CD14-positive monocyte (primary cell): ENCODE data around the gene TRIM38. TPM values are rescaled to one million over a fixed set of nuclear protein-coding genes. Genes with fewer than 3 reads are reported as not detected.
A peak's percentile ranks its signal among the peaks of the same experiment; 100 is the strongest.
"Not testable (repeated sequence)": the region's sequence is repeated elsewhere in the genome, so short reads cannot be mapped to it uniquely, and the experiment has no call there.

Source experiments
- DNase-seq, 3 donors: peaks; one replicate each; pipeline ENCODE4 v3.0.0-alpha.2; 2011 to 2022
- H2AFZ ChIP-seq: 2 replicates; pipeline ENCODE4 v1.6.0; 2012; ENCODE audit warnings: mild to moderate bottlenecking, low read depth, low read length, inconsistent platforms; ENCODE audit not compliant: insufficient read depth, poor library complexity, severe bottlenecking
- H3K27ac ChIP-seq, 2 donors: 1 replicate in 1 of 2; 2 replicates in 1 of 2; pipeline ENCODE4 v1.5.1; 2012 to 2013; ENCODE audit warnings: low read length in 2 of 2, control low read depth in 1 of 2, inconsistent platforms in 1 of 2, low read depth in 1 of 2, mild to moderate bottlenecking in 1 of 2
- H3K27me3 ChIP-seq, 2 donors: one replicate each; pipeline versions ENCODE4 v1.6.0 to v1.6.1; 2011 to 2013; ENCODE audit warnings: low read length in 2 of 2; ENCODE audit not compliant: control insufficient read depth in 2 of 2, insufficient read depth in 2 of 2
- H3K36me3 ChIP-seq, 2 donors: replicated peaks in 1 of 2; 1 replicate in 1 of 2; 2 replicates in 1 of 2; pipeline versions ENCODE4 v1.5.1 to v1.6.1; 2012 to 2013; ENCODE audit warnings: low read length in 2 of 2, control low read depth in 1 of 2, inconsistent platforms in 1 of 2, mild to moderate bottlenecking in 1 of 2; ENCODE audit not compliant: insufficient read depth in 2 of 2, control insufficient read depth in 1 of 2
- H3K4me1 ChIP-seq, 2 donors: 1 replicate in 1 of 2; 2 replicates in 1 of 2; pipeline versions ENCODE4 v1.5.1 to v1.6.1; 2012 to 2013; ENCODE audit warnings: low read length in 2 of 2, control low read depth in 1 of 2, inconsistent platforms in 1 of 2, mild to moderate bottlenecking in 1 of 2, moderate library complexity in 1 of 2; ENCODE audit not compliant: insufficient read depth in 2 of 2, control insufficient read depth in 1 of 2
- H3K4me2 ChIP-seq: replicated peaks from 2 replicates; pipeline ENCODE3; 2012; ENCODE audit warnings: low read length, moderate library complexity, mild to moderate bottlenecking; ENCODE audit not compliant: poor library complexity, severe bottlenecking; ENCODE audit errors: extremely low read depth
- H3K4me3 ChIP-seq, 3 experiments: fragments of 200-600 bp in 1 of 3; sonication (generic) in 1 of 3; replicated peaks in 1 of 3; 1 replicate in 2 of 3; 2 replicates in 1 of 3; pipeline ENCODE4 v1.5.1; 2011 to 2013; ENCODE audit warnings: low read length in 3 of 3, mild to moderate bottlenecking in 3 of 3, control low read depth in 2 of 3, low read depth in 2 of 3, inconsistent platforms in 1 of 3, moderate library complexity in 1 of 3
- H3K79me2 ChIP-seq: 2 replicates; pipeline ENCODE4 v1.6.0; 2012; ENCODE audit warnings: mild to moderate bottlenecking, control low read depth, inconsistent platforms, low read length, moderate library complexity; ENCODE audit not compliant: insufficient read depth
- H3K9ac ChIP-seq: 2 replicates; pipeline ENCODE4 v1.6.0; 2017; ENCODE audit warnings: low read length, mild to moderate bottlenecking; ENCODE audit not compliant: insufficient read depth, poor library complexity, severe bottlenecking
- H3K9me3 ChIP-seq, 2 donors: replicated peaks in 1 of 2; 1 replicate in 1 of 2; 2 replicates in 1 of 2; pipeline versions ENCODE4 v1.5.1 to v1.6.1; 2012 to 2013; ENCODE audit warnings: low read length in 2 of 2, control low read depth in 1 of 2; ENCODE audit not compliant: control insufficient read depth in 1 of 2, insufficient read depth in 1 of 2
- H4K20me1 ChIP-seq: 2 replicates; pipeline ENCODE4 v1.6.0; 2012; ENCODE audit warnings: mild to moderate bottlenecking, low read length, control low read depth, moderate library complexity; ENCODE audit not compliant: insufficient read depth
- H3K27ac Mint-ChIP-seq, 7 donors: one replicate each; pipeline ENCODE4 v1.8.0; 2020; ENCODE audit warnings: mild to moderate bottlenecking in 7 of 7, mixed read lengths in 7 of 7, moderate library complexity in 6 of 7, inconsistent platforms in 2 of 7
- H3K27me3 Mint-ChIP-seq, 3 donors: one replicate each; pipeline ENCODE4 v1.8.0; 2021 to 2022; ENCODE audit warnings: low read depth in 3 of 3, mild to moderate bottlenecking in 3 of 3, mixed read lengths in 3 of 3, moderate library complexity in 3 of 3, inconsistent platforms in 1 of 3
- H3K36me3 Mint-ChIP-seq, 2 donors: one replicate each; pipeline ENCODE4 v1.8.0; 2020; ENCODE audit warnings: mixed read lengths in 2 of 2, inconsistent platforms in 1 of 2, mild to moderate bottlenecking in 1 of 2
- H3K4me1 Mint-ChIP-seq: one replicate; pipeline ENCODE4 v1.8.0; 2020; ENCODE audit warnings: mild to moderate bottlenecking, mixed read lengths
- H3K4me3 Mint-ChIP-seq, 2 donors: one replicate each; pipeline ENCODE4 v1.8.0; 2020; ENCODE audit warnings: mild to moderate bottlenecking in 2 of 2, mixed read lengths in 2 of 2, moderate library complexity in 1 of 2
- H3K9me3 Mint-ChIP-seq, 7 donors: one replicate each; pipeline ENCODE4 v1.8.0; 2020 to 2022; ENCODE audit warnings: mixed read lengths in 7 of 7, mild to moderate bottlenecking in 6 of 7, moderate library complexity in 6 of 7, inconsistent platforms in 2 of 7
- WGBS: methylation state at CpG from one replicate; pipeline ENCODE4 v1.1.5; 2013; ENCODE audit warnings: missing lambda C conversion rate; ENCODE audit not compliant: insufficient coverage; 5-methylcytosine and 5-hydroxymethylcytosine counted together
- intact Hi-C, 2 donors: fragments of 100-400 bp; cut with micrococcal nuclease; formaldehyde crosslinking; loops; one replicate each; pipeline versions ENCODE4 v1.15.0 to v1.15.1; 2023
- polyA plus RNA-seq, 3 donors: library from polyadenylated mRNA; depleted of rRNA in 1 of 3; unstranded in 2 of 3; stranded (reverse) in 1 of 3; fragments of 300-500 nt in 2 of 3; fragments of >200 nt in 1 of 3; fragmentation: Illumina TruSeq in 2 of 3; gene quantifications; 1 replicate in 2 of 3; 2 replicates in 1 of 3; pipeline ENCODE4 v1.2.3, GENCODE V29; 2012 to 2021
- TF ChIP-seq, protein P1 (sequence below): fragments of 200-600 bp; IDR thresholded peaks from one replicate; pipeline ENCODE4 v1.8.0; 2022; ENCODE audit warnings: antibody characterized with exemption, mild to moderate bottlenecking

The TRIM38 gene
- polyA plus RNA-seq, 3 donors = 4.1 to 23.2 (median 8.0) TPM

DNA sequence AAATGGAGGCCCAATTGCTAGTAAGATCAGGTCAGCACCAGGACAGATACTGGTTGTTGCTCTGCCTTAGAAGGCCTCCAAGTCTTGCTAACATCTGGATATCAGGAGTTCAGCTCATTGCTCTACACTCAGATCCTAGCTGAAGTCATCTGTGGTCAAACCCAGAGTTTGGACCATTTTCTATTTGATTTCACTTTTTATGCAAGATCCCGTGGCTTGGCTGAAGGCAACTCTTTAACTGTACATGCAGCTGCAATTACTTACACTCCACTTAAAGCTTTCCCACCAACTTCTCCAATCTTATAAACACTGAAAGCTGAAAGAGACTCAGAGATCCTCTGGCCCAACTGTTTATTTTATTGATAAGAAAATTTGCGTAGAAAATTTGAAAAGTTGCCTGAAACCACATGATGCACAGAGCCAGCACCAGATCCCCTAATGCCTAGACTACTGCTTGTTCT lies 34.8 kb upstream of the TRIM38 start:
- TF ChIP-seq, protein P1, sequence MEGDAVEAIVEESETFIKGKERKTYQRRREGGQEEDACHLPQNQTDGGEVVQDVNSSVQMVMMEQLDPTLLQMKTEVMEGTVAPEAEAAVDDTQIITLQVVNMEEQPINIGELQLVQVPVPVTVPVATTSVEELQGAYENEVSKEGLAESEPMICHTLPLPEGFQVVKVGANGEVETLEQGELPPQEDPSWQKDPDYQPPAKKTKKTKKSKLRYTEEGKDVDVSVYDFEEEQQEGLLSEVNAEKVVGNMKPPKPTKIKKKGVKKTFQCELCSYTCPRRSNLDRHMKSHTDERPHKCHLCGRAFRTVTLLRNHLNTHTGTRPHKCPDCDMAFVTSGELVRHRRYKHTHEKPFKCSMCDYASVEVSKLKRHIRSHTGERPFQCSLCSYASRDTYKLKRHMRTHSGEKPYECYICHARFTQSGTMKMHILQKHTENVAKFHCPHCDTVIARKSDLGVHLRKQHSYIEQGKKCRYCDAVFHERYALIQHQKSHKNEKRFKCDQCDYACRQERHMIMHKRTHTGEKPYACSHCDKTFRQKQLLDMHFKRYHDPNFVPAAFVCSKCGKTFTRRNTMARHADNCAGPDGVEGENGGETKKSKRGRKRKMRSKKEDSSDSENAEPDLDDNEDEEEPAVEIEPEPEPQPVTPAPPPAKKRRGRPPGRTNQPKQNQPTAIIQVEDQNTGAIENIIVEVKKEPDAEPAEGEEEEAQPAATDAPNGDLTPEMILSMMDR = no peak
- Histone ChIP-seq H3K79me2 (no peaks in the 10 kb centered on the region), H4K20me1 (no peaks in the 10 kb centered on the region), H3K4me3 (no peak overlapping the region), H3K4me2 (no peak overlapping the region), H3K27me3 (no peaks in the 10 kb centered on the region), H3K4me1 (peaks cover 5 to 9% of the 10 kb centered on the region in 2 donors), H3K9me3 (no peaks in the 10 kb centered on the region), H3K36me3 (no peaks in the 10 kb centered on the region), H3K9ac (no peak overlapping the region), H2AFZ (no peak overlapping the region), H3K27ac (no peak overlapping the region)
- Mint-ChIP-seq H3K4me3 (no peak overlapping the region), H3K9me3 (no peaks in the 10 kb centered on the region), H3K36me3 (no peaks in the 10 kb centered on the region), H3K4me1 (peaks cover 15% of the 10 kb centered on the region), H3K27me3 (peaks cover 0 to 3% (median 0%) of the 10 kb centered on the region in 3 donors), H3K27ac (no peak overlapping the region)
- WGBS = 10% methylated on average over 1 of the region's 2 CpGs
- intact Hi-C loops = no loop called here
- no peak for DNase-seq

DNA sequence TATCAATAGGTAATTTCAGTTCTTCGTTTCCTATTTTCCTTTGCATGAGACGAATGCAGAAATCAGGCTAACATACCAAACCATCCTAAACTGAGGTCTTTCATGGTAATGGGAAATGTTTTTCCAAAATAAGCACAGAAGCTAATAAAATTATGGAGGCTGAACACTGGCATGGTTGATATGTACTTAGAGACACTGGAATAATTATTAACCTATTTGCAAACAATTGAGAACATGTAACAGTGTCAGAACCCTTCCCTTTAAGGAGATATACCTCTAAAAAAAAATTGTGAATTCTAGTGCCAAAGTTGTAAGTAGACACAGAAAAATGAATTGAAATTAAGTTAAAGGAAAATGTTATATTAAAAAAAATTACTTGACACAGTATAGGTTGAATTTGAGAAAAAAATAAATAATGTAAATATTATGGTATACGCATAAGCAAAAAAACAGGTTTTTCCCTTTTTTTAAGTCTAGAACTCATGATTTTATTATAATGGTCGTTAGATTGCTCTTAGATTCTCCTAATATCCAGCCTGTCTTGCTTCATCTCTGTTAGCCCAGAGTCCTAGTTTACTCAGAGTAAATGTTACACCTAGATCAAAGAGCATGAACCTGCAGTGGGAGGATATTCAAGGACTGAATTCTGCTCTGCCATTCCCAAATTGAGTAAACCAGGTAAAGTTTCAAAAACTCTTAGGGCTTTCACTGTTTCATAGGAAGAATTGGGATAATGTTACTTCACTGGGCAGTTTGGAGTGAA lies 33.9 kb upstream of the TRIM38 start:
- no peak for DNase-seq
- Histone ChIP-seq H3K9ac (no peak overlapping the region), H3K9me3 (no peaks in the 10 kb centered on the region), H3K4me3 (no peak overlapping the region), H3K27me3 (no peaks in the 10 kb centered on the region), H3K4me1 (peaks cover 5 to 9% of the 10 kb centered on the region in 2 donors), H3K79me2 (no peaks in the 10 kb centered on the region), H3K27ac (no peak overlapping the region), H4K20me1 (no peaks in the 10 kb centered on the region), H2AFZ (no peak overlapping the region), H3K4me2 (no peak overlapping the region), H3K36me3 (no peaks in the 10 kb centered on the region)
- intact Hi-C loops = no loop called here
- Mint-ChIP-seq H3K27me3 (peaks cover 0 to 3% (median 0%) of the 10 kb centered on the region in 3 donors), H3K36me3 (no peaks in the 10 kb centered on the region), H3K27ac (no peak overlapping the region), H3K4me1 (peaks cover 15% of the 10 kb centered on the region), H3K4me3 (no peak overlapping the region), H3K9me3 (no peaks in the 10 kb centered on the region)
- WGBS = no CpG with 5 or more reads among the region's 4 CpGs
- TF ChIP-seq, protein P1 = no peak

DNA sequence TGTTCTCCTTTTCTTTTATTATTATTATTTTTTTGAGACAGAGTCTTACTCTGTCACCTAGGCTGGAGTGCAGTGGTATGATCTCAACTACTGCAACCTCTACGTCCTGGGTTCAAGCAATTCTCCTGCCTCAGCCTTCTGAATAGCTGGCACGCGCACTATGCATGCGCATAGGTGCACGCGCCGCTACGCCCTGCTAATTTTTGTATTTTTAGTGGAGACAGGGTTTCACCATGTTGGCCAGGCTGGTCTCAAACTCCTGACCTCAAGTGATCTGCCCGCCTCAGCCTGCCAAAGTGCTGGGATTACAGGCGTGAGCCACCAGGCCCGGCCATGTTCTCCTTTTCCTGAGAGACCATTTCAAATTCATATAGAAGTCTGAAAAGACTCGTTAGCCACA lies 32.8 kb upstream of the TRIM38 start:
- H3K9ac ChIP-seq, H3K9me3 ChIP-seq, H3K27me3 ChIP-seq, H4K20me1 ChIP-seq, H3K9me3 Mint-ChIP-seq, H3K27me3 Mint-ChIP-seq, H3K4me2 ChIP-seq, H3K4me3 Mint-ChIP-seq, H3K36me3 Mint-ChIP-seq, intact Hi-C loops, H3K4me1 ChIP-seq, H3K4me3 ChIP-seq, H2AFZ ChIP-seq, DNase-seq, H3K36me3 ChIP-seq, H3K79me2 ChIP-seq, H3K27ac ChIP-seq: not testable (repeated sequence)
- 94% methylated on average over 8 of the region's 12 CpGs for WGBS
- H3K27ac Mint-ChIP-seq = peak overlapping the region in 1 of 7 donors; percentile 46
- peaks cover 15% of the 10 kb centered on the region for H3K4me1 Mint-ChIP-seq
